NB4 (cell line): ENCODE data around the gene ABI1.

Experiments
- DNase-seq: peaks from one replicate; pipeline ENCODE4 v3.0.0; 2010; ENCODE audit warnings: low read depth
- H3K4me3 ChIP-seq: one replicate; pipeline ENCODE4 v1.5.1; 2011; ENCODE audit warnings: mild to moderate bottlenecking, low read depth, low read length, moderate library complexity
- CTCF ChIP-seq: IDR thresholded peaks from one replicate; pipeline ENCODE4 v1.5.1; 2012; ENCODE audit warnings: low read depth, low read length
- MAX ChIP-seq: IDR thresholded peaks from 2 replicates; pipeline ENCODE4 v1.6.1; 2011; ENCODE audit warnings: low read depth, low read length
- MYC ChIP-seq: IDR thresholded peaks from 2 replicates; pipeline ENCODE4 v1.6.1; 2011; ENCODE audit warnings: low read depth, low read length
- POLR2A ChIP-seq: IDR thresholded peaks from 2 replicates; pipeline ENCODE4 v1.6.1; 2011; ENCODE audit warnings: mild to moderate bottlenecking; ENCODE audit not compliant: insufficient read length; ENCODE audit errors: extremely low read depth

The ABI1 gene

GRCh38 chr10:26714415-26715136, 146.2 kb downstream of the ABI1 start:
- no peak overlapping the region for H3K4me3 ChIP-seq

GRCh38 chr10:26711324-26711723, 149.4 kb downstream of the ABI1 start:
- H3K4me3 ChIP-seq: no peak overlapping the region
- no peak for DNase-seq
- TF ChIP-seq POLR2A: no peak
- TF ChIP-seq MYC: no peak
- no peak for TF ChIP-seq MAX
- no peak for TF ChIP-seq CTCF

More at GRCh38 chr10:26714415-26715136, 146.2 kb downstream of the ABI1 start:
- TF ChIP-seq MAX (no peak), POLR2A (no peak), MYC (no peak)
- no peak for DNase-seq

GRCh38 chr10:26706936-26707335, 153.8 kb downstream of the ABI1 start:
- DNase-seq: no peak
- TF ChIP-seq CTCF (no peak), MAX (no peak), POLR2A (no peak), MYC (no peak)
- H3K4me3 ChIP-seq: no peak overlapping the region

GRCh38 chr10:26706206-26706605, 154.6 kb downstream of the ABI1 start:
- peak; percentile 83 for DNase-seq
- TF ChIP-seq MAX (no peak), POLR2A (no peak), CTCF (no peak)
- H3K4me3 ChIP-seq: no peak overlapping the region

GRCh38 chr10:26703974-26704373, 156.8 kb downstream of the ABI1 start:
- no peak for DNase-seq
- TF ChIP-seq MAX: no peak
- TF ChIP-seq MYC: no peak
- TF ChIP-seq POLR2A: no peak
- no peak for TF ChIP-seq CTCF

GRCh38 chr10:26703096-26703495, 157.7 kb downstream of the ABI1 start:
- TF ChIP-seq MAX: no peak
- TF ChIP-seq POLR2A: no peak
- TF ChIP-seq CTCF: no peak
- TF ChIP-seq MYC: no peak
- H3K4me3 ChIP-seq: no peak overlapping the region
- DNase-seq: no peak

More at GRCh38 chr10:26703974-26704373, 156.8 kb downstream of the ABI1 start:
- H3K4me3 ChIP-seq: no peak overlapping the region
